ENCODE data around the gene RNF7. TPM values are rescaled to one million over a fixed set of nuclear protein-coding genes. Genes with fewer than 3 reads are reported as not detected.
"Not testable (repeated sequence)": the region's sequence is repeated elsewhere in the genome, so short reads cannot be mapped to it uniquely, and the experiment has no call there.

RNF7 gene
- total RNA-seq, 1 donor = 48.1 TPM

DNA sequence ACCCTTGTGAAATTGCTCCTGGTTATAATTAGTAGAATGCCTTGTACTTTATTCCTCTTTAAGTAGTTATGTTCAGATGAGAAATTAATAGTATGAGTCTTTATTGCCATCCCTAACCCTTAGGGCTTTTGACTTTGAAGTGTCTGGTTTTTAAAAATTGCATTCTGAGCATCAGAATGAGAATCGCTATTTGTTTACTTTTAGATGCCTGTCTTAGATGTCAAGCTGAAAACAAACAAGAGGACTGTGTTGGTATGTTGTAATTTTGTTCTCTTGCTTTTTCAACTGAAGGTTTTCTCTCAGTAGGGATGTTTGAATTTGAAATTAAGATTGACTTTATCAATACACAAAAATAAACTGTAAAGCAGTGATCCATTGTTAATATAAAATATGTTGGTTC is 5.2 kb downstream of the RNF7 start:
- peaks cover 20% of the 10 kb centered on the region for H3K4me1 ChIP-seq (ENCODE audit: insufficient read depth, low read length)
- no peak for DNase-seq (ENCODE audit: insufficient read length, low spot score, missing footprints)
- no peak overlapping the region for H2AFZ ChIP-seq (ENCODE audit: low read length)
- H3K27me3 ChIP-seq (ENCODE audit: insufficient read depth, low read length) = no peaks in the 10 kb centered on the region
- H3K27ac ChIP-seq (ENCODE audit: low read depth, low read length) = no peak overlapping the region
- no peak overlapping the region for H3K4me2 ChIP-seq (ENCODE audit: insufficient read depth, low read length)
- H4K20me1 ChIP-seq (ENCODE audit: insufficient read depth, low read length) = peaks cover 33% of the 10 kb centered on the region
- H3K36me3 ChIP-seq (ENCODE audit: insufficient read depth, low read length) = peaks cover 41% of the 10 kb centered on the region
- H3K4me3 ChIP-seq (ENCODE audit: insufficient read depth, low read length) = no peak overlapping the region
- peaks cover 69% of the 10 kb centered on the region for H3K79me2 ChIP-seq (ENCODE audit: insufficient read depth, low read length)
- H3K9me3 ChIP-seq (ENCODE audit: low read depth, low read length) = no peaks in the 10 kb centered on the region
- TF ChIP-seq, protein P1, sequence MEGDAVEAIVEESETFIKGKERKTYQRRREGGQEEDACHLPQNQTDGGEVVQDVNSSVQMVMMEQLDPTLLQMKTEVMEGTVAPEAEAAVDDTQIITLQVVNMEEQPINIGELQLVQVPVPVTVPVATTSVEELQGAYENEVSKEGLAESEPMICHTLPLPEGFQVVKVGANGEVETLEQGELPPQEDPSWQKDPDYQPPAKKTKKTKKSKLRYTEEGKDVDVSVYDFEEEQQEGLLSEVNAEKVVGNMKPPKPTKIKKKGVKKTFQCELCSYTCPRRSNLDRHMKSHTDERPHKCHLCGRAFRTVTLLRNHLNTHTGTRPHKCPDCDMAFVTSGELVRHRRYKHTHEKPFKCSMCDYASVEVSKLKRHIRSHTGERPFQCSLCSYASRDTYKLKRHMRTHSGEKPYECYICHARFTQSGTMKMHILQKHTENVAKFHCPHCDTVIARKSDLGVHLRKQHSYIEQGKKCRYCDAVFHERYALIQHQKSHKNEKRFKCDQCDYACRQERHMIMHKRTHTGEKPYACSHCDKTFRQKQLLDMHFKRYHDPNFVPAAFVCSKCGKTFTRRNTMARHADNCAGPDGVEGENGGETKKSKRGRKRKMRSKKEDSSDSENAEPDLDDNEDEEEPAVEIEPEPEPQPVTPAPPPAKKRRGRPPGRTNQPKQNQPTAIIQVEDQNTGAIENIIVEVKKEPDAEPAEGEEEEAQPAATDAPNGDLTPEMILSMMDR (IDR thresholded peaks at IDR 0.05; ENCODE audit: extremely low read depth, low read depth, low read length) = no peak

DNA sequence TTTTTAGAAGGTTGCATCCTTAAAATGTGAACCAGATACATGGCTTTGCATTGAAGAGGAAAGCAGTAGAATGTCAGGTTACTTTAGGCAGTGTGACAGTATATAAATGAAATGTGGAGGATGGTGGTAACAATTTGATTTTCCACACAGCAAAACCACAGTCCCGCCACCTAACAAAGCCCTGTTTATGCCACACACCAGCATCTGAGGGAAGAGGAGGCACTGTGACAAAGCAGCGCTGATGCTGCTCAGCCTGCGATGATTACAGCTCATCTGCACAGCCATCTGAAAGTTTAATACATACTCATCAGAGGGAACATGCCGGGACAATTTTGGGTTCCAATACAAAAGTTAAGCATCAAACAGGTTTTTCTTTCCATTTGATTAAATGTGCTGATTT is 8.9 kb downstream of the RNF7 start:
- Histone ChIP-seq H3K27ac (ENCODE audit: low read depth, low read length) (no peak overlapping the region), H4K20me1 (ENCODE audit: insufficient read depth, low read length) (peaks cover 22% of the 10 kb centered on the region), H3K79me2 (ENCODE audit: insufficient read depth, low read length) (peaks cover 32% of the 10 kb centered on the region), H3K4me3 (ENCODE audit: insufficient read depth, low read length) (no peak overlapping the region), H3K4me2 (ENCODE audit: insufficient read depth, low read length) (no peak overlapping the region), H3K36me3 (ENCODE audit: insufficient read depth, low read length) (peaks cover 41% of the 10 kb centered on the region), H2AFZ (ENCODE audit: low read length) (no peak overlapping the region), H3K9me3 (ENCODE audit: low read depth, low read length) (no peaks in the 10 kb centered on the region), H3K4me1 (ENCODE audit: insufficient read depth, low read length) (no peaks in the 10 kb centered on the region), H3K27me3 (ENCODE audit: insufficient read depth, low read length) (no peaks in the 10 kb centered on the region)
- TF ChIP-seq, protein P1 (IDR thresholded peaks at IDR 0.05; ENCODE audit: extremely low read depth, low read depth, low read length) = no peak
- no peak for DNase-seq (ENCODE audit: insufficient read length, low spot score, missing footprints)

DNA sequence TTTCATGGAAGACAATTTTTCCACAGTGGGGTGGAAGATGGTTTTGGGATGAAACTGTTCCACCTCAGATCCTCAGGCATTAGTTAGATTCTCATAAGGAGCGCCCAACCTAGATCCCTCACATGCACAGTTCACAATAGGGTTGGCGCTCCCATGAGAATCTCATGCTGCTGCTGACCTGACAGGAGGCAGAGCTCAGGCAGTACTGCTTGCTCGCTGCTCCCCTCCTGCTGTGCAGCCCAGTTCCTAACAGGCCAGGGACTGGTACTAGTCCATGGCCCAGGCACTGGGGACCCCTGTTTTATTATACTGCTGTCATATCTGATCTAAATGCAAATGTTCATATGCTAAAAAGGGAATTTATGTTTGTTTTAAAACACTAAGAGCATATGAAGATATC is 15.3 kb downstream of the RNF7 start:
- Histone ChIP-seq H2AFZ (ENCODE audit: low read length) (no peak overlapping the region), H3K36me3 (ENCODE audit: insufficient read depth, low read length) (no peaks in the 10 kb centered on the region), H3K4me1 (ENCODE audit: insufficient read depth, low read length) (no peaks in the 10 kb centered on the region), H4K20me1 (ENCODE audit: insufficient read depth, low read length) (no peaks in the 10 kb centered on the region), H3K4me3 (ENCODE audit: insufficient read depth, low read length) (no peak overlapping the region), H3K4me2 (ENCODE audit: insufficient read depth, low read length) (no peak overlapping the region), H3K27ac (ENCODE audit: low read depth, low read length) (no peak overlapping the region), H3K27me3 (ENCODE audit: insufficient read depth, low read length) (no peaks in the 10 kb centered on the region), H3K79me2 (ENCODE audit: insufficient read depth, low read length) (no peaks in the 10 kb centered on the region), H3K9me3 (ENCODE audit: low read depth, low read length) (no peaks in the 10 kb centered on the region)
- TF ChIP-seq, protein P1 (IDR thresholded peaks at IDR 0.05; ENCODE audit: extremely low read depth, low read depth, low read length) = no peak
- DNase-seq (ENCODE audit: insufficient read length, low spot score, missing footprints) = no peak

DNA sequence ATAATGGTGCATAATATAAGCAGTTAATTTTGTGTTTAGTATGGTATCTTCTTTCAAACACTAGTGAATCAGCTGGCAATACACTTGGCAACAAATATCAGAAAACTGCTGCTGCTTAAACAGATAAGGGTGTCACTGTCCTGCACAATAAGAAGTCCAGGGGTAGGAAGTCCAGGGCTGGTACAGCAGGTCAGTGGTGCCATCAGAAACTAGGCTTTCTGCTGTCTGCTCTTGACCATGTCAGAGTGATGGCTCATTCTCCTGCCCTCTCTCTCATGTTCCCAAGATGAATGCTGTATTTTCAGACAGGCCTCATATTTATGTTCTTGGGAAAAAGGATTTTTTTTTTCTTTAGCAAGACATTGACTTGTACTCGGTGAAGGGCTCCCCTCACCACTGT is 15.9 kb downstream of the RNF7 start:
- Histone ChIP-seq H2AFZ (ENCODE audit: low read length) (no peak overlapping the region), H3K27me3 (ENCODE audit: insufficient read depth, low read length) (no peaks in the 10 kb centered on the region), H3K4me2 (ENCODE audit: insufficient read depth, low read length) (no peak overlapping the region), H4K20me1 (ENCODE audit: insufficient read depth, low read length) (no peaks in the 10 kb centered on the region), H3K4me3 (ENCODE audit: insufficient read depth, low read length) (no peak overlapping the region), H3K27ac (ENCODE audit: low read depth, low read length) (no peak overlapping the region), H3K9me3 (ENCODE audit: low read depth, low read length) (no peaks in the 10 kb centered on the region), H3K79me2 (ENCODE audit: insufficient read depth, low read length) (no peaks in the 10 kb centered on the region), H3K4me1 (ENCODE audit: insufficient read depth, low read length) (no peaks in the 10 kb centered on the region), H3K36me3 (ENCODE audit: insufficient read depth, low read length) (no peaks in the 10 kb centered on the region)
- TF ChIP-seq, protein P1 (IDR thresholded peaks at IDR 0.05; ENCODE audit: extremely low read depth, low read depth, low read length) = no peak
- no peak for DNase-seq (ENCODE audit: insufficient read length, low spot score, missing footprints)

DNA sequence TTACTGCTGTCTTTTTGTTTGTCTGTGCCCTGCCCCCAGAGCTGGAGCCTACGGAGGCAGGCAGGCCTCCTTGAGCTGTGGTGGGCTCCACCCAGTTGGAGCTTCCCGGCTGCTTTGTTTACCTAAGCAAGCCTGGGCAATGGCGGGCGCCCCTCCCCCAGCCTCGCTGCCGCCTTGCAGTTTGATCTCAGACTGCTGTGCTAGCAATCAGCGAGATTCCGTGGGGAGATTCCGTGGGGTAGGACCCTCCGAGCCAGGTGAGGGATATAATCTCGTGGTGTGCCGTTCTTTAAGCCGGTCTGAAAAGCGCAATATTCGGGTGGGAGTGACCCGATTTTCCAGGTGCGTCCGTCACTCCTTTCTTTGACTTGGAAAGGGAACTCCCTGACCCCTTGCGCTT is 24.5 kb downstream of the RNF7 start:
- not testable (repeated sequence) for H3K4me2 ChIP-seq (ENCODE audit: insufficient read depth, low read length); H3K4me1 ChIP-seq (ENCODE audit: insufficient read depth, low read length); H2AFZ ChIP-seq (ENCODE audit: low read length); H3K27me3 ChIP-seq (ENCODE audit: insufficient read depth, low read length); H3K36me3 ChIP-seq (ENCODE audit: insufficient read depth, low read length); H4K20me1 ChIP-seq (ENCODE audit: insufficient read depth, low read length); H3K4me3 ChIP-seq (ENCODE audit: insufficient read depth, low read length); H3K9me3 ChIP-seq (ENCODE audit: low read depth, low read length); H3K27ac ChIP-seq (ENCODE audit: low read depth, low read length); DNase-seq (ENCODE audit: insufficient read length, low spot score, missing footprints); H3K79me2 ChIP-seq (ENCODE audit: insufficient read depth, low read length)

All from osteoblast (primary cell).